Lower leg skin (tissue), 4 donors: ENCODE results near the gene C2. TPM values are rescaled to one million over a fixed set of nuclear protein-coding genes. Genes with fewer than 3 reads are reported as not detected.

Experiments
- DNase-seq, 2 donors: peaks; one replicate each; pipeline ENCODE4 v3.0.0-alpha.2; 2019; ENCODE audit warnings: low spot score in 2 of 2
- H3K4me3 ChIP-seq: fragments of 200-600 bp; sonication (generic); 2 replicates; pipeline ENCODE4 v1.5.1; 2017; ENCODE audit warnings: mild to moderate bottlenecking, low read depth; ENCODE audit not compliant: poor library complexity, severe bottlenecking
- CTCF ChIP-seq, 3 donors: fragments of 450-650 bp; IDR thresholded peaks; one replicate each; pipeline ENCODE4 v1.5.1; 2016; ENCODE audit warnings: antibody characterized with exemption in 3 of 3, mild to moderate bottlenecking in 3 of 3, moderate library complexity in 2 of 3
- POLR2A ChIP-seq, 2 donors: fragments of 450-650 bp; IDR thresholded peaks; one replicate each; pipeline ENCODE4 v1.6.1; 2016 to 2017; ENCODE audit warnings: antibody characterized with exemption in 2 of 2, mild to moderate bottlenecking in 1 of 2, moderate library complexity in 1 of 2
- WGBS, 2 donors: methylation state at CpG; one replicate each; pipeline ENCODE4 v1.1.5; 2018; 5-methylcytosine and 5-hydroxymethylcytosine counted together
- intact Hi-C: fragments of 100-400 bp; cut with DNase I; formaldehyde crosslinking; loops from one replicate; pipeline ENCODE4 v1.15.0; 2023; ENCODE audit warnings: low total_unique reads
- total RNA-seq, 4 donors: library from RNA; depleted of rRNA; stranded (reverse); fragments of >200 nt; gene quantifications; one replicate each; pipeline ENCODE4 v1.1.0, GENCODE V29; 2016

C2 gene
- total RNA-seq, 4 donors from 2014 or later, result 4.9 to 7.7 (median 6.7) TPM

DNA sequence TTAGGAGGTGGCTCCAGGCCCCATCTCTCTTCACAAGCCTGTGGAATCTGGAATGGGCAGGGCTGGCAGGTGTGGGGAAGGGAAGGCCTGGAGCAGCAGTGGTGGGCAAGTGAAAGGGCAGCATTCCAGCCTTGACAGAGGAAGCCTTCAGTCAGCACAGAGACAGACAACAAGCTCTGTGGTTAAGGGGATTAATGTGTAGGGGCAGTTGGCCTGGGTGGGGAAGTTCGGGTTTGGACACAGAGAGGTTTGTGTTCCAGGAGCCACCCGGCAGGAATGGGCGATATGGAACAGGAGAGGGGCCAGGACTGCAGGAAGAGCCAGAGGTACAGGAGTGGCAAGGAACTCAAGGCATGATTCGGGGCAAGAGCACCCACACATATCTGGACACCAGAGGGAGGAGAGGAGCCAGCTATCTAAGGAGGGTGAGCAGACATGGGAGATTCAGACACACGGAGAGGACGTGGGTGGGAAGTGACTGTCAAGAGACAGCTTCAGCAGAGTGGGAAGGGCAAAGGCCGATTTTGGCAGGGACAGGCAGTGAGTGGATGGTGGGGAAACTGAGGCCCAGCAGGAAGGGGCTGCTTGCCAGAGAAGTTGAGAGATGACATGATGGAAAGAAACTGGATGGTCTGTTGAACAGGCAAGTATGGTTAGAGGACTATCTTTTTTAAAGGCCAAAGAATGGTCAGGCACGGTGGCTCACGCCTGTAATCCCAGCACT lies 46.2 kb upstream of the C2 start:
- WGBS, 2 donors, result 85 to 88% methylated on average over 9 of the region's 9 CpGs
- intact Hi-C loops, result no loop called here
- TF ChIP-seq CTCF (IDR thresholded peaks at IDR 0.05), result no peak
- TF ChIP-seq POLR2A (IDR thresholded peaks at IDR 0.05), result no peak

GRCh38 chr6:31882344-31882743 lies 45.2 kb upstream of the C2 start:
- WGBS, 2 donors, result 90 to 91% methylated on average over 6 of the region's 6 CpGs
- no peak for DNase-seq
- no peak overlapping the region for H3K4me3 ChIP-seq
- TF ChIP-seq POLR2A (IDR thresholded peaks at IDR 0.05) (no peak), CTCF (IDR thresholded peaks at IDR 0.05) (no peak)
- intact Hi-C loops, result no loop called here

More for the DNA sequence above, 46.2 kb upstream of the C2 start:
- DNase-seq, result no peak
- H3K4me3 ChIP-seq, result no peak overlapping the region

- no peak for DNase-seq
- no peak for TF ChIP-seq POLR2A (IDR thresholded peaks at IDR 0.05)
- TF ChIP-seq CTCF (IDR thresholded peaks at IDR 0.05), result no peak
- intact Hi-C loops, result no loop called here
- 89 to 92% methylated on average over 12 of the region's 12 CpGs for WGBS, 2 donors
- no peak overlapping the region for H3K4me3 ChIP-seq
Observed at GRCh38 chr6:31883676-31884075, 43.8 kb upstream of the C2 start.

DNA sequence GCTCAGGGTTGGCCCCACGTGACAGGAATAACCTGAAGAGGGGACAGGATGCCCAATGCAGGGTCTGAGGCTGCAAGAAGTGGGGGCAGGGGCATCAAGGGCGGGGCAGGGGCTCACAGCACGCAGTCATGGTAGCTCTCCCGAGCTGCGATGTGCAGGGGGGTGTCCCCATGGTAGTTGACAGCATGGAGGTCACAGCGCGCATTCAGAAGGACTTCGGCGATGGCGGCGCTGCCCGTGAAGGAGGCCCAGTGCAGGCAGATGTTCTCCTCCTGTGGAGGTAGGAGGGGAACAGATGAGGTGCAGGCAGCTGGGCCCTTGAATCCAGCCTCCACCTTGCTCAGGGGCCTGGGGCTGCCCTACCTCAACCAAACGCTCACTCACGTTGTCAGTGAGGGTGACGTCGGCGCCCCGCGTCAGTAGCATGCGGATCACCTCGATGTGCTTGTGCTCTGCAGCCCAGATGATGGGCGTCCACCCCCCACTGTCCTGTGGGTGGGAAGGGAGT lies 42.9 kb upstream of the C2 start:
- no peak for TF ChIP-seq CTCF (IDR thresholded peaks at IDR 0.05)
- TF ChIP-seq POLR2A (IDR thresholded peaks at IDR 0.05), result no peak
- DNase-seq, result no peak
- intact Hi-C loops, result no loop called here
- 94 to 96% methylated on average over 22 of the region's 22 CpGs for WGBS, 2 donors
- no peak overlapping the region for H3K4me3 ChIP-seq

- no peak overlapping the region for H3K4me3 ChIP-seq
- DNase-seq, result no peak
- TF ChIP-seq CTCF (IDR thresholded peaks at IDR 0.05) (no peak), POLR2A (IDR thresholded peaks at IDR 0.05) (no peak)
- 81 to 90% methylated on average over 13 to 18 of the region's 18 CpGs for WGBS, 2 donors
- intact Hi-C loops, result no loop called here
Observed at GRCh38 chr6:31886541-31886991, 41.0 kb upstream of the C2 start.
